Fibroblast of lung (primary cell): ENCODE measurements around the gene ARHGEF11. TPM values are rescaled to one million over a fixed set of nuclear protein-coding genes. Genes with fewer than 3 reads are reported as not detected.

Experiments
- DNase-seq, 2 donors: peaks; one replicate each; pipeline versions ENCODE4 v3.0.0 to v3.0.0-alpha.2; 2010; ENCODE audit warnings: low read depth in 2 of 2
- H2AFZ ChIP-seq: 2 replicates; pipeline ENCODE4 v1.5.1; 2012; ENCODE audit warnings: low read length, control low read depth, inconsistent platforms
- H3K27ac ChIP-seq: 2 replicates; pipeline ENCODE4 v1.5.1; 2011; ENCODE audit warnings: low read length, control low read depth; ENCODE audit not compliant: insufficient read depth
- H3K27me3 ChIP-seq: 2 replicates; pipeline ENCODE4 v1.5.1; 2011; ENCODE audit warnings: mild to moderate bottlenecking, low read length; ENCODE audit not compliant: control insufficient read depth, insufficient read depth
- H3K36me3 ChIP-seq: 2 replicates; pipeline ENCODE4 v1.5.1; 2011; ENCODE audit warnings: low read length; ENCODE audit not compliant: control insufficient read depth, insufficient read depth
- H3K4me1 ChIP-seq: 2 replicates; pipeline ENCODE4 v1.5.1; 2011; ENCODE audit warnings: low read length; ENCODE audit not compliant: control insufficient read depth, insufficient read depth; ENCODE audit errors: extremely low read depth
- H3K4me2 ChIP-seq: 2 replicates; pipeline ENCODE4 v1.5.1; 2011; ENCODE audit warnings: low read length, control low read depth; ENCODE audit not compliant: insufficient read depth; ENCODE audit errors: extremely low read depth
- H3K4me3 ChIP-seq, 4 experiments: fragments of 200-600 bp in 1 of 4; sonication (generic) in 1 of 4; replicated peaks in 1 of 4; 2 replicates each; pipeline ENCODE4 v1.5.1; 2011 to 2016; ENCODE audit warnings: low read length in 4 of 4, low read depth in 3 of 4, mild to moderate bottlenecking in 3 of 4, control low read depth in 2 of 4, inconsistent platforms in 1 of 4, mixed read lengths in 1 of 4; ENCODE audit not compliant: insufficient read depth in 1 of 4; ENCODE audit errors: control extremely low read depth in 1 of 4
- H3K79me2 ChIP-seq: 2 replicates; pipeline ENCODE4 v1.5.1; 2012; ENCODE audit warnings: mild to moderate bottlenecking, low read length, inconsistent platforms; ENCODE audit not compliant: control insufficient read depth, insufficient read depth
- H3K9ac ChIP-seq: 2 replicates; pipeline ENCODE4 v1.5.1; 2011; ENCODE audit warnings: mild to moderate bottlenecking, low read length, control low read depth; ENCODE audit not compliant: insufficient read depth
- H3K9me3 ChIP-seq: 2 replicates; pipeline ENCODE4 v1.5.1; 2012; ENCODE audit warnings: low read depth, low read length; ENCODE audit not compliant: control insufficient read depth, insufficient read depth
- H4K20me1 ChIP-seq: 2 replicates; pipeline ENCODE4 v1.5.1; 2011; ENCODE audit warnings: low read length; ENCODE audit not compliant: control insufficient read depth, insufficient read depth; ENCODE audit errors: extremely low read depth
- CTCF ChIP-seq, 2 donors: IDR thresholded peaks in 1 of 2; conservative IDR thresholded peaks in 1 of 2; 1 replicate in 1 of 2; 2 replicates in 1 of 2; pipeline ENCODE4 v1.5.1; 2011 to 2012; ENCODE audit warnings: low read length in 2 of 2, control low read depth in 1 of 2, inconsistent platforms in 1 of 2, low read depth in 1 of 2, mild to moderate bottlenecking in 1 of 2
- EZH2 ChIP-seq: IDR thresholded peaks from 2 replicates; pipeline ENCODE4 v1.5.1; 2012; ENCODE audit warnings: low read length, control low read depth, mild to moderate bottlenecking; ENCODE audit errors: missing control alignments
- polyA minus RNA-seq: library from RNA; depleted of rRNA, polyadenylated mRNA; stranded (reverse); fragments of >200 nt; gene quantifications from 2 replicates; pipeline ENCODE4 v1.2.3, GENCODE V29; 2011; ENCODE audit warnings: low replicate concordance
- polyA plus RNA-seq, 2 donors: library from polyadenylated mRNA; depleted of rRNA in 1 of 2; stranded (reverse) in 1 of 2; unstranded in 1 of 2; fragments of >200 nt; gene quantifications; 2 replicates each; pipeline ENCODE4 v1.2.1, GENCODE V29; 2011 to 2012; ENCODE audit warnings: missing spikeins in 1 of 2
- total RNA-seq: library from RNA; depleted of rRNA; stranded (reverse); fragments of >200 nt; gene quantifications from 2 replicates; pipeline ENCODE4 v1.2.1, GENCODE V29; 2014

ARHGEF11 gene
- total RNA-seq (28.0 and 29.1 TPM in 2 replicates), polyA plus RNA-seq (12.8 and 19.5 TPM in 2 replicates), polyA minus RNA-seq (43.6 and 82.6 TPM in 2 replicates)
- polyA plus RNA-seq (2012): 11.1 and 13.0 TPM in 2 replicates

GRCh38 chr1:157045250-157046218 is at the start of gene ARHGEF11:
Gene ARHGEF11, minus strand, starts transcription at chr1:157045742. Its CDS starts 1,412 bp downstream, at chr1:157044330.
- no peaks in the 10 kb centered on the region for H4K20me1 ChIP-seq
- no peaks in the 10 kb centered on the region for H3K9me3 ChIP-seq
- peak within 1 kb of the TSS; percentile 69 for H3K4me2 ChIP-seq
- peak; percentile 87 to 88 for DNase-seq
- TF ChIP-seq EZH2 (no peak), CTCF (conservative IDR thresholded peaks at IDR 0.05 in 1 of 2, IDR thresholded peaks at IDR 0.05 in 1 of 2; ENCODE audit: low read depth in 1 of 2, low read length in 2 of 2) (no peak)
- H3K79me2 ChIP-seq: peaks cover 27% of the 10 kb centered on the region
- no peaks in the 10 kb centered on the region for H3K36me3 ChIP-seq
- H3K27ac ChIP-seq: peak within 1 kb of the TSS; percentile 78
- H3K27me3 ChIP-seq: no peaks in the 10 kb centered on the region
- H3K9ac ChIP-seq: peak within 1 kb of the TSS; percentile 85
- peak within 1 kb of the TSS; percentile 51 to 95 (median 75) for H3K4me3 ChIP-seq
- peaks cover 4% of the 10 kb centered on the region for H3K4me1 ChIP-seq
- H2AFZ ChIP-seq: peak within 1 kb of the TSS; percentile 72

- Histone ChIP-seq H3K27ac (no peak overlapping the region), H3K79me2 (no peaks in the 10 kb centered on the region), H3K27me3 (peaks cover 2% of the 10 kb centered on the region), H3K9me3 (no peaks in the 10 kb centered on the region), H3K4me3 (no peak overlapping the region), H3K4me1 (no peaks in the 10 kb centered on the region), H2AFZ (no peak overlapping the region), H3K4me2 (no peak overlapping the region), H3K9ac (no peak overlapping the region), H4K20me1 (no peaks in the 10 kb centered on the region), H3K36me3 (no peaks in the 10 kb centered on the region)
- DNase-seq: no peak
- TF ChIP-seq EZH2 (no peak), CTCF (conservative IDR thresholded peaks at IDR 0.05 in 1 of 2, IDR thresholded peaks at IDR 0.05 in 1 of 2; ENCODE audit: low read depth in 1 of 2, low read length in 2 of 2) (no peak)
These were observed 49.5 kb upstream of the ARHGEF11 start for GRCh38 chr1:157095091-157095490.

GRCh38 chr1:157092831-157093230 is 47.3 kb upstream of the ARHGEF11 start:
- no peak overlapping the region for H3K27ac ChIP-seq
- H3K79me2 ChIP-seq: no peaks in the 10 kb centered on the region
- peaks cover 2% of the 10 kb centered on the region for H3K27me3 ChIP-seq
- no peaks in the 10 kb centered on the region for H3K4me1 ChIP-seq
- H3K4me3 ChIP-seq: no peak overlapping the region
- no peak for TF ChIP-seq CTCF (conservative IDR thresholded peaks at IDR 0.05 in 1 of 2, IDR thresholded peaks at IDR 0.05 in 1 of 2; ENCODE audit: low read depth in 1 of 2, low read length in 2 of 2)
- TF ChIP-seq EZH2: no peak
- H3K36me3 ChIP-seq: no peaks in the 10 kb centered on the region
- DNase-seq: peak; percentile 6 to 81
- H4K20me1 ChIP-seq: no peaks in the 10 kb centered on the region
- H3K4me2 ChIP-seq: no peak overlapping the region
- H3K9me3 ChIP-seq: no peaks in the 10 kb centered on the region
- no peak overlapping the region for H2AFZ ChIP-seq
- no peak overlapping the region for H3K9ac ChIP-seq
